Subcutaneous abdominal adipose tissue (tissue), 5 donors: ENCODE measurements around the gene NOTCH4.

ENCODE experiments used
- H3K27ac ChIP-seq: one replicate; pipeline ENCODE4 v1.7.0; 2013; ENCODE audit warnings: low read depth, mild to moderate bottlenecking, inconsistent platforms, low read length, moderate library complexity
- H3K27me3 ChIP-seq, 5 donors: one replicate each; pipeline ENCODE4 v1.7.0; 2013; ENCODE audit warnings: low read length in 5 of 5, inconsistent platforms in 1 of 5; ENCODE audit not compliant: control insufficient read depth in 5 of 5, insufficient read depth in 4 of 5
- H3K36me3 ChIP-seq, 5 donors: one replicate each; pipeline ENCODE4 v1.7.0; 2013; ENCODE audit warnings: low read length in 5 of 5; ENCODE audit not compliant: control insufficient read depth in 5 of 5, insufficient read depth in 5 of 5
- H3K4me1 ChIP-seq, 5 donors: one replicate each; pipeline ENCODE4 v1.7.0; 2013; ENCODE audit warnings: low read length in 5 of 5, mild to moderate bottlenecking in 3 of 5, moderate library complexity in 1 of 5; ENCODE audit not compliant: control insufficient read depth in 5 of 5, insufficient read depth in 5 of 5
- H3K4me3 ChIP-seq, 5 donors: one replicate each; pipeline ENCODE4 v1.7.0; 2013; ENCODE audit warnings: low read length in 5 of 5, low read depth in 1 of 5
- H3K9ac ChIP-seq, 5 donors: one replicate each; pipeline ENCODE4 v1.7.0; 2013; ENCODE audit warnings: low read length in 5 of 5, mild to moderate bottlenecking in 4 of 5, moderate library complexity in 3 of 5
- H3K9me3 ChIP-seq, 5 donors: one replicate each; pipeline ENCODE4 v1.7.0; 2013; ENCODE audit warnings: low read length in 5 of 5; ENCODE audit not compliant: control insufficient read depth in 5 of 5
- donor health status: healthy.
- donor health status: healthy.
- donor health status: healthy.
- donor health status: healthy.
- donor health status: healthy.

NOTCH4 gene

DNA sequence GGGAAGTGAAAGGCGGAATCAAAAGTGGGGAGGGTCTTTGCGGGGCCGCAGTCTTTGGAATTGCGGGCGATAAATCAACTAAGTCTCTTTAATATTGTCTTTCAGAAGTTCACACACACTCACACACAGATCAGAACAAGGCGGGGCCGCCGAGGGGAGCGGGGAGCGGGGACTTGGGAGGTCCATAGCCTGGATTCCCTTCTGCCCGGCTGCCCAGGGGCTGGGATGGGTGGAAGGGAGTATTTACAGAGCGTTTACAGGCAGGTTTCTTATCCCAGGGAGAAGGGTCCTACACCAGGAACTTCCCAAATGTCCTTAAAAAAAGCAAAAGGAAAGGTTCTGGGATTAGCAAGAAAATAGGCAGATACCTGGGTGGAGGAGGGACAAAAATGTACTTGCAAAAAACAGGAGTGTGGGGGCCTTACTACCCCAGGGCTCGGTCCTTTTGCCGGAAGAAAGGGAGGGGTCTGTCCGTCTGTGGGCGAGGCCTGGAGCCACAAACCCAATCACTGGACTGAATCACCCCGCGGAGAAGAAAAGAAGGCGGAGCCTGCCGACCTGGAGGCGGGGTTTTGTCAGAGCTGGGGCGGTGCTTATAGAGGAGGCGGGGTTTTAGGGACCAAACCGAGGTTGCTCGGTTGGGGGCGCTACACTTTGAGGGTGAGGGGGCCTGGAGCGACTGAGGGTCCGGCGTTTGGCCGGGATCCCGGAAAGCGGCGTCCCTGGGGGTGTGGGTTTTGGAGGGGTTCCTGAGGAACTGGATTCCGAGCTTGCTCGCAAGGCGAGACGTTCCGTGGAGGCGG is 75.4 kb downstream of the NOTCH4 start:
- Histone ChIP-seq H3K4me1 (peaks cover 0 to 31% (median 31%) of the 10 kb centered on the region in 5 donors), H3K36me3 (no peaks in the 10 kb centered on the region), H3K9me3 (no peaks in the 10 kb centered on the region), H3K9ac (peak overlapping the region in 4 of 5 donors; percentile 1 to 69 (median 40)), H3K27ac (no peak overlapping the region), H3K27me3 (peaks cover 3 to 19% (median 8%) of the 10 kb centered on the region in 5 donors), H3K4me3 (peak overlapping the region; percentile 58 to 72 (median 63))

DNA sequence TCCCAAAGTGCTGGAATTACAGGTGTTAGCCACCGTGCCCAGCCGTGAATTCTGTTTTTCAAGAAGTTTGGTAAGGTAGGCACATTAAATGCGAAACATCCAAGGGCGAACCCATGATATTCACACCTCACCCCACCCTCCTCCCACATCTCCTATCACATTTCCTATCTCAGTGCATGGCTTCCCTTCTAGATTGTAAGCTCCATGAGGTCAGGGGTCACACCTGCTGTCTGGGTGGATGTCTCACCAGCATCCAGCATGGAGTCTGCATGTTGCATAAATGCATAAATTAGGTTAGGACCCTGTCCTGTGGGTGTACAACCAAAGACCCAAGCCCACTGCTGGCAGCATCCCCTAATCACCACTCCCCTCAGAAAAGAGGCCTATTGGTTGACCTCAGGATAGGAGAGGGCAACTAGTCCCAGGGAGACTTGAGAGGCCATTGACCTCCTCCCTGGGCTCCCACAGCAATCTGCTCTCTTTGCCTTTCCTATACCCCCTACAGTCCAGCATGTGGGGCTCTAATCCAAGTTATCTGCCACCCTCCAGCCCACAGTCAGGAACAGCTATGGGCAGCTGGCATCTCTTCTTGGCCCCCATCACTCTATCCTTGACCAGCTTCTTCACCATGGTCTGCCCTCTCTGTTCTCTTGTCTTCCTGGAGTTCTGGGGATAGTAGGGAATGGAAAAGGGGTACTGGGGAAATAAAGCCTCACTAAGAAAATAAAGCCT is 76.3 kb downstream of the NOTCH4 start:
- Histone ChIP-seq H3K4me1 (peaks cover 0 to 22% (median 21%) of the 10 kb centered on the region in 5 donors), H3K27ac (no peak overlapping the region), H3K27me3 (peaks cover 3 to 19% (median 8%) of the 10 kb centered on the region in 5 donors), H3K4me3 (peak overlapping the region in 1 of 5 donors; percentile 63), H3K9me3 (no peaks in the 10 kb centered on the region), H3K36me3 (no peaks in the 10 kb centered on the region), H3K9ac (peak overlapping the region in 1 of 5 donors; percentile 69)

DNA sequence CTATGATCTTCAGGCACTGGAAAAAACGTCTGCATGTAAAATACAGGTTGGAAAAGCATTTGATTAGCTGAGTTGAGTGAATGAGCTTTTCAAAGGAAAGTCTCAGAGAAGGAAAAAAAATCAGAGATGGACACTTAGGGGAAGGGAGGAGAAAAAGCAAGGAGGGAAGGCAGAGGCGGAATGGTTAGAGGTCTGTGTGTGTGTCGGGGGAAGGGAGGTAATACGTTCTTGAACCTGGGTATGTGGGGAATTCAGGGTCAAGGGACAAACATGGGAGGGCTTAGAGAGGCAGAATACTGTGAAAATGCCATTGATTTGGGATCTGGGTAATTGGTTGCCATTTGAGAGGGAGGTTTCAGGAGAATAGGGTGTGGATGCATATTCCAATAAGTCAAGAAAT is 77.2 kb downstream of the NOTCH4 start:
- H3K27ac ChIP-seq = no peak overlapping the region
- H3K9ac ChIP-seq = no peak overlapping the region
- H3K9me3 ChIP-seq = no peaks in the 10 kb centered on the region
- H3K36me3 ChIP-seq = no peaks in the 10 kb centered on the region
- peaks cover 0 to 15% (median 14%) of the 10 kb centered on the region in 5 donors for H3K4me1 ChIP-seq
- peaks cover 3 to 22% (median 8%) of the 10 kb centered on the region in 5 donors for H3K27me3 ChIP-seq
- H3K4me3 ChIP-seq = no peak overlapping the region

DNA sequence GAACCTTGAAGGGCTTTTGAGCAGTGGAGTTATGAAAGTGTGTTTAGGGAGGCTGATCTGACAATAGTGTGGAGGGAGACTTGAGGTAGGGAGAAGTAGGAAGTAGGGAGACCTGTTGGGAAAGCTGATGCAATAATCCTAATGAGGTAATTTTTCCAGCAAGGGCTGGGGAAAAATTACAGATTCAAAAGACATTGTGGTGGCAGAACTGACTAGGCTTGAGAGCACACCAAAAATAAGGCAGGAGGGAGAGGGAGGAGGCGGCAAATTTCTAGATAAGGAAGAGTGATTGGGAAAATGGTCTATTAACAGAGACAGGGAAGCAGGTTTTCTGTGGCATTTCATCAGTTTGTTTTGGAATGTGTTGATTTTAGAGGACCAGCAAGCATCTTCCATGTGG is 77.6 kb downstream of the NOTCH4 start:
- Histone ChIP-seq H3K9me3 (no peaks in the 10 kb centered on the region), H3K27me3 (peaks cover 3 to 19% (median 8%) of the 10 kb centered on the region in 5 donors), H3K36me3 (no peaks in the 10 kb centered on the region), H3K4me3 (no peak overlapping the region), H3K27ac (no peak overlapping the region), H3K9ac (no peak overlapping the region), H3K4me1 (peaks cover 0 to 15% (median 14%) of the 10 kb centered on the region in 5 donors)
